ENCODE results near the gene CA10.

GRCh38 chr17:51711581-51711980, 446.9 kb downstream of the CA10 start:
- TF ChIP-seq CTCF (IDR thresholded peaks at IDR 0.05) (no peak), POLR2A (IDR thresholded peaks at IDR 0.05) (no peak), POLR2AphosphoS5 (IDR thresholded peaks at IDR 0.05; ENCODE audit: insufficient read depth in 1 of 2, low read depth in 1 of 2) (no peak)

Measured in vagina (tissue), 2 donors.